PC-9 (cell line): ENCODE measurements around the gene PLEKHA6.

ENCODE experiments used
- EZH2 ChIP-seq: fragments of 200-600 bp; sonication (generic); IDR thresholded peaks from 2 replicates; pipeline ENCODE4 v1.8.0; 2017; ENCODE audit warnings: antibody characterized with exemption, low read depth
- TF ChIP-seq, protein P1 (sequence below): fragments of 200-600 bp; sonication (generic); conservative IDR thresholded peaks from 2 replicates; pipeline ENCODE4 v1.6.1; 2017; ENCODE audit warnings: mixed run types, antibody characterized with exemption, mild to moderate bottlenecking, moderate library complexity

- TF ChIP-seq, protein P1, sequence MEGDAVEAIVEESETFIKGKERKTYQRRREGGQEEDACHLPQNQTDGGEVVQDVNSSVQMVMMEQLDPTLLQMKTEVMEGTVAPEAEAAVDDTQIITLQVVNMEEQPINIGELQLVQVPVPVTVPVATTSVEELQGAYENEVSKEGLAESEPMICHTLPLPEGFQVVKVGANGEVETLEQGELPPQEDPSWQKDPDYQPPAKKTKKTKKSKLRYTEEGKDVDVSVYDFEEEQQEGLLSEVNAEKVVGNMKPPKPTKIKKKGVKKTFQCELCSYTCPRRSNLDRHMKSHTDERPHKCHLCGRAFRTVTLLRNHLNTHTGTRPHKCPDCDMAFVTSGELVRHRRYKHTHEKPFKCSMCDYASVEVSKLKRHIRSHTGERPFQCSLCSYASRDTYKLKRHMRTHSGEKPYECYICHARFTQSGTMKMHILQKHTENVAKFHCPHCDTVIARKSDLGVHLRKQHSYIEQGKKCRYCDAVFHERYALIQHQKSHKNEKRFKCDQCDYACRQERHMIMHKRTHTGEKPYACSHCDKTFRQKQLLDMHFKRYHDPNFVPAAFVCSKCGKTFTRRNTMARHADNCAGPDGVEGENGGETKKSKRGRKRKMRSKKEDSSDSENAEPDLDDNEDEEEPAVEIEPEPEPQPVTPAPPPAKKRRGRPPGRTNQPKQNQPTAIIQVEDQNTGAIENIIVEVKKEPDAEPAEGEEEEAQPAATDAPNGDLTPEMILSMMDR: no peak
- TF ChIP-seq EZH2: no peak
These were observed 1.1 kb downstream of the PLEKHA6 start for GRCh38 chr1:204358605-204359004.
